NCI-H128 (cell line): Measurements from ENCODE around the gene EFS.
"Not testable (repeated sequence)": the region's sequence is repeated elsewhere in the genome, so short reads cannot be mapped to it uniquely, and the experiment has no call there.

Experiments
- DNase-seq: peaks from one replicate; lab custom pipeline; 2025; ENCODE audit not compliant: unreplicated experiment; lab: John Stamatoyannopoulos, UW

The EFS gene, protein sequence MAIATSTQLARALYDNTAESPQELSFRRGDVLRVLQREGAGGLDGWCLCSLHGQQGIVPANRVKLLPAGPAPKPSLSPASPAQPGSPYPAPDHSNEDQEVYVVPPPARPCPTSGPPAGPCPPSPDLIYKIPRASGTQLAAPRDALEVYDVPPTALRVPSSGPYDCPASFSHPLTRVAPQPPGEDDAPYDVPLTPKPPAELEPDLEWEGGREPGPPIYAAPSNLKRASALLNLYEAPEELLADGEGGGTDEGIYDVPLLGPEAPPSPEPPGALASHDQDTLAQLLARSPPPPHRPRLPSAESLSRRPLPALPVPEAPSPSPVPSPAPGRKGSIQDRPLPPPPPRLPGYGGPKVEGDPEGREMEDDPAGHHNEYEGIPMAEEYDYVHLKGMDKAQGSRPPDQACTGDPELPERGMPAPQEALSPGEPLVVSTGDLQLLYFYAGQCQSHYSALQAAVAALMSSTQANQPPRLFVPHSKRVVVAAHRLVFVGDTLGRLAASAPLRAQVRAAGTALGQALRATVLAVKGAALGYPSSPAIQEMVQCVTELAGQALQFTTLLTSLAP

DNA sequence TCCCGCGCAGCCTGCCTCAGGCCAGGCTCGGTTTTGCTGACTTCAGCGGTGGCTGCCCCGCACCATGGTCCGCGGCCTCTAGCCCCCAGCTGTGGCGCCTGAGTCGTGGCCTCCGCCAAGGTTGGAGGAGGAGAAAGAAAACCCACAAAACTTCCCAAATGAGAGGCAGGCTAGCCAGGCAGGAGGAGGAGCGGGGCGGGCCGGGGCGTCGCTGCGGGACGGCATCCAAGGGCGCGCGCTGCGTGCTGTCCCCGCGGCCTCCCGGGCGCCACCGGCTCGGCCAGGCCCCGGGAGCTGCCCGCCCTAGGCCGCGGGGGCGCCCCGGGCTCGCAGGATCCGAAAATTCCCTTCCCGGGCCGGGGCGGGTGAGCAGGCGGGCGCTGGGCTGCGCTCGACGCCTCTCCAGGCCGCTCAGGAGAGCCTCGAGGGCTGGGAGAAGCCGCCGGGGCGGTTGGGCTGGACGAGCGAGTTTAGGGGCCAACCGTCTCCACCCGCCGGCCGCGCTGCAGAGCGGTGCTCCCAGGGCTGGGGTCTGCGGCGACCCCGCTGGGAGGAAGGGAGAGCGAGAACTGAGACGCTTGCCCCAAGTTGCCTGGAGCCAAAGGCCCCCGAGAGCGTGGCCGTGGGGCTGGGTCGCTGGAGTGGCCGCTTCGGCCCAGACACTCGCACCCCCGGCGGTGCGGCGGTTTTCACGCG is at the start of gene EFS:
Gene EFS, minus strand, starts transcription at position 137 of the 696 bp plus-strand sequence. CDS start 147 bp downstream, outside the sequence.
- DNase-seq, result no peak

DNA sequence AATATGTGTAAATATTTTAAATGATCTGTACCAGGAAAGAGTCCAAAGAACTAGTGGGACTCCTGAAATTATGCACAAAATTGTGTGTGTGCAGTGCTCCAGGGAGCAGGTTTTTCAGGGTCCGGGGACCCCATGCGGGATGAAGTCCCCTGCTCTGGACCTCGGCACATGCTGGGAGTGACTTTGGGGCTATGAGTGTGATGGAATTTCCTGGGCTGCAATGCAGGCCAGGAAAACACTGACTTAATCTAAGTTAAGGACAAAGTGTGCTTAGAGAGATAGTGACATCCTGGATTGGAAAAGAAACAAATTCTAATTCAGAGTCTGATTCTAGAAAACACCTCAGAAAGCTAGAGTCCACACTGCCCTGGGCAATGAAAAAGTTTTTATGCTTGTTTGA is 49.3 kb upstream of the EFS start:
- no peak for DNase-seq

DNA sequence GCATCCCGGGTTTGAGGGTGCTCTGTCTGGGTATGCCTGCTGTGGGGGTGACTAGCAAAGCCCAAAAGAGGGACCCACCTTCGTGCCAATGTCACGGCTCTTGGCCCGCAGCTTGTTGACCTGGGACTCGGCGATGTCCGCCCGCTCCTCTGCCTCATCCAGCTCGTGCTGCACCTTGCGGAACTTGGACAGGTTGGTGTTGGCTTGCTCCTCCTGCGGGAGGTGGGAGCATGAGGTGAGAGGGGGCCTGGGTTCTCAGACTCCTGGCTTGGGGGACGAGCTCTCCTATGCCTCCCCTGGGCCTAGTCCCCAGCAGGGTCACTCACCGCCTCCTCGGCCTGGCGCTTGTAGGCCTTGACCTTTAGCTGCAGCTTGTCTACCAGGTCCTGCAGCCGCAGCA is 48.7 kb upstream of the EFS start:
- DNase-seq, result no peak

DNA sequence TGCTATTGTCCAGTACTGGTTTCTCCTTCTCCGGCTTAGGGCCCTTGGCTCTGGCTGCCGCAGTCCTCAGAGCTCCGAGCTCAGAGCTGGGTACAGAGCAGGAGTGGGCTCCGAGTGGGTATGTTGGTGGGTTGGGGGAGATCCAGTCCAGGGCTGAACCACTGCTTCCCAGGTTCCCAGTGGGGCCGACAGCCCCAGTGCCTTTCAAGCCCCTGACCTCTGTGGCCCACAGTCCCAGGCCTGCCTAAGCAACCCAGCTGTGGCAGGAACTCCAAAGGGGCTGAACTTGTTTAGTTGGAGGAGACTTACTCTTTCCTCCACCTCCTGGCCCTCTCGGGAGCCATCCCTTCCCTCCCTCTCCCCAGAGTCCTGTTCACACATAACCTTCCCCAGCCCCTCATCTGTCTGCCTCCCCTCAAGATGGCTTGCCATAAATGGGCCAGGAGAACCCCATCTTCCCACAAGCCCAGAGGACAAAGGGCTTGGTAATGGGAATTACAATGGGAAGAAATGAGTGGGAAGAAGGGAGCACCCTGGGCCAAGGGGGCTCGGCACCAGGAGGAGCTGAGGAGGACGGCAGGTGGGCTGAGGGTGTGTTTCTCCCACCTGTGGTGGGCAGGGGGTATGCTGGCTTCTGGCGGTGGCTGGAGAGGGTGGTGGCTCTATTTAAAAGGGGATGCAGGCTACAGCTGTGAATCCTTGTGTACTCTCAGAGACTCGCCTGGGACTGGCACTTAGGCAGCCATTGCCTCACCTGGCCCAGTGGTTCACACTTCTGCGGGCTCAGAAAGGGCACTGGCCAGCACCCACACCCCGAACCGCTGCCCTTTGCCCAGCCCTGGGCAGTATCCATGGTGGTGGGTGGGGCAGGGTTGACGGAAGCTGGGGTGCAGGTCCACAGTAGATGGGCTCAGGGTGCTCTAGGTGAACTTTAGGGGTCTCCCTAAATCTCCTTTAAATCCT is 46.9 kb upstream of the EFS start:
- DNase-seq, result no peak

DNA sequence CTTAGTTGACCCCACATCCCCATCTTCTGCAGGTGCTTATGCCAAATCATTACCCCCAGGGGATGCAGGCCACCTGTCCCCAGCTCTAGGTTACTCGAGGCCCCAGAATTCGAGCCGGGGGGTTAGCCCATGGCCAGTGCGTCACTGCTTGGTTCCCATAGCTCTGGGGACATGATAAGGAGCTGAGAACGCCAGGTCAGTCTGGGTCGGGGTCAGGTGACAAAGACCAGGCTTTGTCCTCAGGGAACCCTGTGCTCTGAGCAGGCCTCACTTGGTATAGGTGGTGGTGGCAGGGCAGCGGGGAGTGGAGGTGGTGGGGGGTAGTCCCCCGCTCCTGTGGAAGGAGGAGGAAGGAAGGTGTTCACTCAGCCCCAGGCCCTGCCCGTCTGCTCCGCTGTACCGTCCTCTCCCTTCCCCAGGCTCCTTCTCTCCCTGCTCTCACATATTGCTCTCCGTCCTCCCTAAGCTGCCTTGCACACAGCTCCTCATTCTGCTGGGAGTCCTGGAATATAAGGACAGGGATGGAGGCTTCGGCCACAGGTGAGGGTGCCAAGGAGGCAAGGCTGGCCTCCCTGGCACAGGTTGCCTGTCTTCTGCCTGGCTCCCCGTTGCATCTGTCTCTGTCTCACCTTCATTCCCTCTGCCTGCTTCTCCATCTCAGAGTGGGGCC is 45.1 kb upstream of the EFS start:
- no peak for DNase-seq

DNA sequence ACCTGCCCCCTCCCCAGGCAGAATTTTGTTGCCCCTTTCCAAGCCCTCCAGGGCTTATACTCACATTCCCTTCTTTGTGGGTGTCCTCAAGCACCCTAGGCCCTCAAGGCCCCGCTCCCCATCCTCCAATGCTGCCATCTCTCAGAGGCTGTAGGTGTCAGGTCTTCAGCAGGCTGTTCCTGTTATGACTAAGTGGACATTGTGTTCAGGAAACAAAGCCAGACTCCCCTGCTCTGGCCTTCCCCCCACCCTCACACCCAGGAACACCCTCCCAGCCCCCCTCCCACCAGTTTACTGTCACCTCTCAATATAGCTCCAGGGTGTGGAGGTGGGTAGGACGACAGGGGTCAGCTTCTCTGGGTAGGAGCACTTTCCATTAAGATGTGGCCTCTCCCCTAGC is 44.5 kb upstream of the EFS start:
- DNase-seq, result no peak

DNA sequence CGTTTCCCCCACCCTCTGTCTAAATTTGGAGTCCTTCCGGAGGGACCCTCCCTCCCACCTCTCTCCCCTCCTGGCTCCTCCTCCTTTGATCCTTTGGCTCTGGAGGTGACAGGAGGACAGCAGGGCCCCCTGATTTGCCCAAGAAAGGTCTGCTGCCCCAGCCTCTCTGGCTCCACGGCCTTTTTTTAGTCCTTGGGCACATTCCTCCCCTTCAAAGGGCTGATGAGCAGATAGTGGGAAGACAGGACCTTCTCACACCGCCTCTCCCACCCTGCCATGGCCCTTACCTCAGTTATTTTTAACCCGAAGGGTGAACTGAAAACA is 43.3 kb upstream of the EFS start:
- DNase-seq, result no peak

DNA sequence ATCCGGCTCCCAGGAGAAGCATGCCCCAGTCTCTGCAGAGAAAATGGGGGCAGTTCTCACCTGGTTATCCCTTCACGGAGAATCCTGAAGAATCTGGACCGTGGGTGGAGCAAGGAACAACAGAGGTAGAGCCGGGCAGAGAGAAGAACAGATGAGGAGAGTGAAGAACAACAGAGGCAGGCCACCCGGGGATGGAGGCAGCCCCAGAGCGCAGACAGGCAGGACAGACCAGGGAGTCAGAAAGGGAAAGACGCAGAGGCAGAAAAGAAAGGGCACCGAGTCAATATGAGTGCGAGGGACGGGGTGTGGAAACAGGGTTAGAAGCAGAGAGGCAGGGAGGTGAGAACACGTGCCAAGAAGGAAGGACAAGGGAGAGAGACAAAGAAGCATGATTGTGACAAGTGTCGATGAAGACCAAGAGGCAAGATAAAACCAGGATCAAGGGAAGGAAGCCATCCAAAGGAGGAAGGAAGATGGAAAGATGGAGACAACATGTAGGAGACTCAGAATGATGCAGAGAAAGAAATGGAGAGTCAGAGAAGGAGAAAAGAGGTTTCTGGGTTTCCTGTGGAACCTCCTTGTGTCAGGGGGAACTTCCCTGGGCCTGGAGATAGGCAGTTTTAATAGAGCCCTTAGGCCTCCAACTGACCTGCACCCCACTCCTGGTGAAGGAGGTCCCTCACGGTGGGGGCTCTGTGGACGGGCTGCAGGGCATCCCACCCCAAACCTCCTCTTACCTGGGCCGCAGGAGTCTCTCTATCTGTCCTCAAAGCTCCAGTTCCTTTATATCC is 42.7 kb upstream of the EFS start, which contains the start of gene MYH6:
Gene MYH6, minus strand, starts transcription at position 758 of the 791 bp plus-strand sequence. CDS start 1,050 bp downstream, outside the sequence.
- DNase-seq, result no peak

DNA sequence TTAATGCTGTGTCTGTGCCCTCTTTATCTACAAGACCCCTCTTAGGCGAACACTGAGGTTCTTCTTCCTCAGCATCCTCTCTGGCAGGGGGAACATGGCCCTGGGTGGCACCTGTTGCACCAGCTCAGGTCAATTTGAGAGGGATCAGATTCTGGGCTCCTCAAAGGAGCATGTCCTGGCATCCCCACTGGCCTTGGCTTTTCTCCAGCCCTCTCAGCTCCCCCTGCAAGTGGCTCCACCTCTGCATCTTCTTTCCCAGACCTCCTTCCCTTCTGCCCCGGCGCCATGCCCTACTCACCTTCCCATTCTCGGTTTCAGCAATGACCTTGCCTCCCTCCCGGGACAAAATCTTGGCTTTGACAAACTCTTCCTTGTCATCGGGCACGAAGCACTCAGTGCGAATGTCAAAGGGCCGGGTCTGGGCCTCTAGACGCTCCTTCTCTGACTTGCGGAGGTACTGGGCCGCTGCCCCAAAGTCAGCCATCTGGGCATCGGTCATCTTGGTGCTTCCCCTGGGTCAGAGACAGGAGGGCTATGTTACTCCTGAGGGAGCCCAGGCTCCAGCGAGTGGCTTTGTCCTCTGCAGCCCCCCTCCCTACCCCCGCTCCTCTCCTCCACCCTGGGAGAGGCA is 41.9 kb upstream of the EFS start:
- no peak for DNase-seq

DNA sequence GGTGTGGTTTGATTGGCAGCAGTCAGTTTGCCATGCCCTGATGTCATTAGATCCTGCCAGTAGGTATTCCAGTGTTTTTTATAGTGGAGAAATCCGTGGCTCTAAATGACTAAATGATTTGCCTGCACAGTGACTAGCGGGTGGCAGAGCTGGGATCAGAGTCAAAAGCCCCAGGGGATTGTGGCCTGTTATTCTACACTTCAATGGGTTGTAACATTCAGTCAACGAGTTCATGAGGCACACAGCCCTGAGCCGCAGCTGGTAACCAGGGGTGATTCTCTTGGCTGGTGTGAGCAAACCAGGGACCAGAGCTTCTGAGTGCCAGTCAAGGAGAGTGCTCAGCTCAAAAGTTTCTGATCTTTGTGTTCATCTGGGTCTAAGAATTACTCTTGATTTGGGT is 41.3 kb upstream of the EFS start:
- no peak for DNase-seq

DNA sequence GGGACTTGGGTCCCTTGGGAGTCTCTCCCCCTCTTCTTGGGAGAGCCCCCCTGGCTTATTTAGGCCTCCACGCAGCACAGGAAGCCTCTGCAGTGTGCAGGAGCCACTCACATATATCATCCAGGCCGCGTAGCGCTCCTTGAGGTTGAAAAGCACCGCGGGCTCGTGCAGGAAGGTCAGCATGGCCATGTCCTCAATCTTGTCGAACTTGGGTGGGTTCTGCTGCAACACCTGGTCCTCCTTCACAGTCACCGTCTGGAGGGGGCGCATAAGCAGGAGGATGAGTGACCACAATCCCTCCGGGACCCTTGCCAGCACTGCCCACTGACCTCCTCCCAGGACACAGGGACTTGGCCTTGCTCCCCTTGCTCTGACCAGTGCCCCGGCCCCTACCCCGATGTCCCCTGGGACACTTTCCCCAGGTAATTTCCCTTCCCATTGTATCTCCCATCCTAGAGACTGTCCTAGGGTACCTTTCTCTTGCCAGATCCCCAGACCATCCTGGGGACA is 40.6 kb upstream of the EFS start:
- DNase-seq, result no peak

DNA sequence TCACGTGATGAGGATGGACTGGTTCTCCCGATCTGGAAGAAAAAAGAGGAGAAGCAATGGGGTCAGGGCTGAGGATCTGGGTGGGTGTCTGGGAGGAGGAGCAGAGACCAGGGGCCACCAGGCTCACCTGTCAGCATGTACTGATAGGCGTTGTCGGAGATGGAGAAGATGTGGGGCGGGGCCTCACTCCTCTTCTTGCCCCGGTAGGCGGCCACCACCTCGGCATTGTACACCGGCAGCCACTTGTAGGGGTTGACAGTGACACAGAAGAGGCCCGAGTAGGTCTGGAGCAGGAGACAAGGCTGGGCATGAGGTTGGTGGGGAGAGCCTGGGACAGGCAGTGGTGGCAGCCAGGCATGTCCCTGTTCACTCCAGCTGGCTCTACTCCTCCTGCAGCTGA is 40.1 kb upstream of the EFS start:
- DNase-seq, result no peak

DNA sequence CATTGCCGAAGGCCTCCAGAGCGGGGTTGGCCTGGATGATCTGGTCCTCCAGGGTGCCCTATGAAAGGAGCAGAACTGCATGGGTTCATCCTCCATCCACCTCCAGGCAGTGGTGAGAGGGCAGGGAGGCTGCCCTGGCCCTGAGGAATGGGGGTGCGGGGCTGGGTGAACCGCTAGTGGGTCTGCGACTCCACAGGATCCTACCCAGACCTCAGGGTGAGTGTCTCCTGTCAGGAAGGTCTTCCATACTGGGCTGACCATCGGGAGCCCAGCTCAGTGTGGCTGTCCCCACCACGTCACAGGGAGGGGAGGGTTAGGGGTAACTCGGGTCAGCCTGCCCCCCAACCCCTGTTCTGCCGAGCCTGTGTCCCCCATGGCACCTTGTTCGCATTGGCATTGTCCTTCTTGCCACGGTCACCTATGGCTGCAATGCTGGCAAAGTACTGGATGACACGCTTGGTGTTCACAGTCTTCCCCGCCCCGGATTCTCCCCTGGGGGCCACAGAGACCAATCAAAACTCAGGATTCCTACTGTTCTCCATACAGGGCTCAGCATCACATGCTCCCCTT is 39.4 kb upstream of the EFS start:
- no peak for DNase-seq

DNA sequence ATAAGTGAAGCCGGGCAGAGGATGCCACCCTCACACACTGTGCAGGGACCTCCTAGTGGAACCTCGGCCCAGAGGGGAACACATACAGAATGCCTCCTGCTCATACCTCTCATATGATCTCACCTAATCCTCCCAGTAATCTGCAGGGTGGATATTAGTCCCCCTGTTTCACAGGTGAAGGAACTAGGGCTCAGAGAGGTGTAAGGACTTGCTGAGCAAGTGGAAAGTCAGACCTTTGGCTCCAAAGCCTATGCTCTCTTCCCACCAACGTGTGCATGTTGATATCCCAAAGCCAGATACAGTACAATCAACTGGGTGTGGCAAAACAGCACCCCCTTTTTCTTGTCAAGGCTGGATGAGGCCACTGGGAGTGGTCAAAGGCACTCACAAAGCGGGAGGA is 38.9 kb upstream of the EFS start:
- no peak for DNase-seq

DNA sequence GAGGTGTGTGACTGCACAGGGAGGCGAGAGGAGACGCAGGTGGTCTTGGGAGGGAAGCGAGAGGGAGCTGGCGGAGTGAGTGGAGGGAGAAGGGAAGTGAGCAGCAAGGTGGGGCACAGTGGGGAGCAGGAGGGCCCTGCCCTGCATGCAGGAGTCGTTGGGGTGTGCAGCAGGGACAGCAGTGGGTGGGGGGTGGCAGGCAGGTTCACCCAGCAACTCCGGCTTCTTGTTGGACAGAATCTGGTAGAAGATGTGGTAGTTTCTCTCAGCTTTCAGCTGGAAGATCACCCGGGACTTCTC is 38.1 kb upstream of the EFS start:
- DNase-seq, result no peak

DNA sequence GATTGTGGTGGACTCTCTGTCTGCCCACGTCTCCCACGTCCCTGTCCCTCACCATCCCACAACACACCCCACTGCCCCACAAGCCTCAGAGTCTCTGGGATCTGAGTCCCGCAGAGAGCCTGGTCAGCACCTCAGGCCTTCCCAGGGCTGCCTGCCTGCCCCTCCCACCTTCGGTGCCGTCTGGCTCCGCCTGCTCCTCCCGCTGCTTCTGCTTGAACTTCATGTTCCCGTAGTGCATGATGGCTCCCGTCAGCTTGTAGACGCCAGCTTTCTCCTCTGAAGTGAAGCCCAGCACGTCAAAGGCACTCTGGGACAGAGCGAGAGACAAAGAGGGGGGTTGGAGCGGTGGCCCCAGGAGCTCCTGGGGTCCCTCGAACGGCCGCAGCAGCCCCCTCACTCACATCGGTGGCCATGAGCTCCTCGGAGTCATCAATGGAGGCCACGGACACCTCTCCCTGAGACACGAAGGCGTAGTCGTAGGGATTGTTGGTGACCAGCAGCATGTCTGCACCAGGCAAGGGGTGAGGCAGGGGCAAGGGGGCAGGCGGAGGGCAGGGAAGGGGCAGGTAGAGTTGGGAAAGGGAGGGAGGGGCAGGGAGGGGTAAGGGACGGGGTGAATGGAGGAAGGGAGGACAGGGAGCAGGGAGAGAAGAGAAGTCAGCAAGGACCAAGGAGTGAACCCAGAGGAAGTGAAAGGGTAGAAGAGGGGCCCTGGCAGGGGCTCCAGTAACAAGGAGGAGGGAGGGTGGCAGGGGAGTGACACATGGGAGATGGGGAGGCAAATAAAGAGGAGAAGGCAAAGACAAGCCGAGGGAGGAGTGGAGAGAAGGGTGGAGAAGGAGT is 37.5 kb upstream of the EFS start:
- no peak for DNase-seq

DNA sequence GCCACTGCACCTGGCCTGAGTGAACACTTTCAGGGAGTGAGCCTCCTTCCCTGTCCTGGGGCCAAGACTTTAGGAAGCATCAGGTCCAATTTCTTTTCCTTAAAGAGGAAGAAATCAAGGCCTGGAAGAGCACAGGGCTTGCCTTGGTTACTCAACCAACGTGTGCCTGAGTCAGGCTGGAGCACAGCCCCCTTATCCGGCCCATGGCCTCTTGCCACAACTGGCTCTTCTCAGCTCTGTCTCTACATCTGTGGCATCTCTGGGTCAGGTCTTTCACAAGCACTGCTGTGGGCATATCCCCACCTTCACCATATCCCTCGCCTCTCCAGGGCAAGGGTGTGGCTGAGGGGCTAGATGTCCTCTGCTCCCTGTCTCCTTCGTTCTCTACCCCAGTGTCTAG is 36.3 kb upstream of the EFS start:
- no peak for DNase-seq

DNA sequence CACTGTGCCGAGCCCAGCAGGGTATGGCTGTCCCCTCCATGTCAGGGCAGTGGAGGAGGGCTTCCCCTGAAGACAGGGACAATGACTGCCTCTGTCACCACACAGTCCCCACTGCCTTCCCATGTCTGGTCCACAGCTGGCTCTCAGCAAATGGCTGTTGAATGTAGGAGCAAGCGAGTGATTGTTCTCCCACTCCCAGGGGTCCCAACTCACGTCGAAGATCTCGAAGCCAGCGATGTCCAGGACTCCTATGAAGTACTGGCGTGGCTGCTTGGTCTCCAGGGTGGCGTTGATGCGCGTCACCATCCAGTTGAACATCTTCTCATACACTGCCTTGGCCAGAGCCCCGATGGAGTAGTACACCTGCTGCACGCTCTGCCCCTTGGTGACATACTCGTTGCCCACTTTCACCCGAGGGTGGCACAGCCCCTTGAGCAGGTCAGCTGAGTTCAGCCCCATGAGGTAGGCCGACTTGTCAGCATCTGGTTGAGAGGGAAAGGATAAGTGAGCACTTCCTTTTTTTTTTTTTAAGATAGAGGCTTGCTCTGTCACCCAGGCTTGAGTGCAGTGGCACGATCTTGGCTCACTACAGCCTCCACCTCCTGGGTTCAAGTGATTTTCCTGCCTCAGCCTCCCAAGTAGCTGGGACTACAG is 35.7 kb upstream of the EFS start:
- DNase-seq, result not testable (repeated sequence)
